Hindlimb muscle (tissue), 1 donor: ENCODE results near the gene ARHGAP15. TPM values are rescaled to one million over a fixed set of nuclear protein-coding genes. Genes with fewer than 3 reads are reported as not detected.
"Not testable (repeated sequence)": the region's sequence is repeated elsewhere in the genome, so short reads cannot be mapped to it uniquely, and the experiment has no call there.

Source experiments
- DNase-seq: peaks from one replicate; pipeline ENCODE4 v3.0.0-alpha.2; 2013
- polyA plus RNA-seq: library from polyadenylated mRNA; unstranded; fragments of 120-200 nt; gene quantifications from one replicate; pipeline ENCODE4 v1.2.1, GENCODE V29; 2013; ENCODE audit not compliant: insufficient read length

The ARHGAP15 gene
- polyA plus RNA-seq, 1 donor, result 7.3 TPM

DNA sequence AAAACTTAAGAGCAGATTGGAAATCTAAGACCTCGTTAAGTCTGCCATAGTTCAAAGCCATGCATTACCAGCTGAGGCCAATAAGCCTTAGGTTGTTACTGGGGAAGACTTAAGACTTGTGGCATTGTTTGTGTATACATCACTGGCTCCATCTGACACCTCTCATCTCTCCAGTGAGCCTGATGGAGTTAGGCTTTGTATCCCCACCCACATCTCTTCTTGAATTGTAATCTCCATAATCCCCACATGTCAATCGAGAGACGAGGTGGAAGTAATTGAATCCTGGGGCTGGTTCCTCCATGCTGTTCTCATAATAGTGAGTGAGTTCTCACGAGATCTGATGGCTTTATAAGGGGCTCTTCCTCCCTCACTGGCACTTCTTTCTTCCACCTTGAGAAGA is 404.6 kb downstream of the ARHGAP15 start:
- no peak for DNase-seq

DNA sequence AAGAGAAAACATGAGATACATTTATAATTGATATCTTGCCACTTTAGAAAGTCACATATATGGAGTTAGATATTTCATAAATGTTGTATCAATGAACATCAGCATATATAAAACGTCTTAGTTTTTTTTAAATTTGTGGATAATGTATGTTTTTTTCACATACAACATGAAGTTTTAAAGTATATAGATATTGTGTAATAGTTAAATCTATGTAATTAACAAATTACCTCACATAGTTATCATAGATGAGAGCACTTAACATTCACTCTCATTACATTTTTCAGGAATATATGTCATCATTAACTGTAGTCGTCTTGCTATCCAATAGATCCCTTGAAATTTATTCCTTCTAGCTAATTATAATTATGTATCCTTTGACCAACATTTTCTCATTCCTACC is 406.6 kb downstream of the ARHGAP15 start:
- no peak for DNase-seq

DNA sequence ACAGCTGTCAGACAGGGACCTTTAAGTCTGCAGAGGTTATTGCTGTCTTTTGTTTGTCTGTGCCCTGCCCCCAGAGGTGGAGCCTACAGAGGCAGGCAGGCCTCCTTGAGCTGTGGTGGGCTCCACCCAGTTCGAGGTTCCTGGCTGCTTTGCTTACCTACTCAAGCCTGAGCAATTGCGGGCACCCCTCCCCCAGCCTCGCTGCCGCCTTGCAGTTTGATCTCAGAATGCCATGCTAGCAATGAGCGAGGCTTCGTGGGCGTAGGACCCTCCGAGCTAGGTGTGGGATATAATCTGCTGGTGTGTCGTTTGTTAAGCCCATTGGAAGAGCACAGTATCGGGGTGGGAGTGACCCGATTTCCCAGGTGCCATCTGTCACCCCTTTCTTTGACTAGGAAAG is 412.7 kb downstream of the ARHGAP15 start:
- not testable (repeated sequence) for DNase-seq

DNA sequence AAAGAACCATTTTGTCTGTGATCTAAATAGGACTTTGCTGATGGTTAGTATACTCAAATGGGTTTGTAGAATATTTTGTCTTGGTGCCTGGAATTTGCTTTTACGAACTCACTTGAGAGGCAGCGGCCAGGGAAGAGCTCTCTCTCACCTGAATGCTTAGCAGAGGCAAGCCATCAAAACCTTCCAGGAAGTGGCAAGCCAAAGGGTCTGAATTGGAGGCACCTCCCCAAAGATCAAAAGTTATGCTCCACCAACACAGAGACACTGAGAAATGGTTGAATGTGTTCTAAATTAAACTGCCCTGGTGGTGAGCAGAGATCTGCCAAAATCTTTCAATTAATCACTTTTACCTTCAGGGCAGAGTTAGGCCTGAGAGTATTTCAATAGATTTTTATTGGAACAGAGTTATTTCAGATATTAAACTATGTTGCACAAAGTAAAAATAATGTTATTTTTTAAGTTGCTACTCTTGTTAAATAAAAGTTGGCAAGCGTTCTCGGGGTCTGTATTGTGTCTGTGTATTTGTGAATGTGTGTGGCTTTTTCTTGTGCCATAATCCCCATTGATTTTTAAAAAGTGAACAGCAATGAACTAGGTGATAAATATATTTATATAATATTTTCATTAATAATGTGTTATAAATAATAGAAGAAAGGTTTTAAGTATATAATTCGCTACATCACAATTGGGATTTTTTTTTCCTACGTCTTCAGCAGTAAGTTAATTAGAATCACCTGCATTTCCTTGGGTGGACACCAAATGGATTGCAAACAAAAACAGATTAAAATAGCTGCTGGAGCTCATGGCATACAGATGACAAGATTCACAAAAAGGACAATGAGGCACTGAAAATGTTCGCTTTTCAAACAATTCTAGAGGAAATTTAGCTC is 416.1 kb downstream of the ARHGAP15 start:
- DNase-seq, result no peak

DNA sequence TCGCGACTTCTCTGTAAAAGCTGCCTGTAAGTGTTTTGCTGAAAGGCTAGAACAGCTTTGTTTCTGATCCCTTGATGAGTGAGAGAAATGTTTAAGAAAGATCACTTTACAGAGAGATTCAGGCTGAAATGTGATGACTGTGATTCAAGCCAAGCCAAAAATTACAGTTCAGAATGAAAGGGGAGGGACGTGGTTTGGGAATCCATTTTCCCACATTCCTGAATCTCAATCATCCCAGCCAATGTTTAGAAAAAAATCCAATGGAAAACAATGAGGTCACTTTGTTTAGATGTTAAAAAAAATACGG is 416.7 kb downstream of the ARHGAP15 start:
- DNase-seq, result no peak

DNA sequence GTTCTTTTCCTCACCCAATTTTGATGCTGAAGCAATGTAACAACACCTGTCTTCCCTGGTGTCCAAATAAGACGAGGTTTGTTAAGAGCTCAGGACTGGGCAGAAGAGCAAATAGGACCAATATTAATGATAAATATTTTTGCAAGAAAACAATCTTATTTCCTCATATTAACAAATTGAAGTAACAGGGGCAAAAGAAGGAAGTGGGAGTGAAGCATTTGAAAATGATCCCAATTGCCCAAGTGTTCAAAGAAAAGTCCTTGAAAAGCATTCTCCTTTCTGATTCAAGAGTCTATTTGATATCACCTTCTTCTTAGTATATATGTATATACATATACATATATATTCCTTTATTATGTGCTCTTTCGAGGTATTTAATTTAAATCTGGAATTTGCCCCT is 418.8 kb downstream of the ARHGAP15 start:
- DNase-seq, result no peak

DNA sequence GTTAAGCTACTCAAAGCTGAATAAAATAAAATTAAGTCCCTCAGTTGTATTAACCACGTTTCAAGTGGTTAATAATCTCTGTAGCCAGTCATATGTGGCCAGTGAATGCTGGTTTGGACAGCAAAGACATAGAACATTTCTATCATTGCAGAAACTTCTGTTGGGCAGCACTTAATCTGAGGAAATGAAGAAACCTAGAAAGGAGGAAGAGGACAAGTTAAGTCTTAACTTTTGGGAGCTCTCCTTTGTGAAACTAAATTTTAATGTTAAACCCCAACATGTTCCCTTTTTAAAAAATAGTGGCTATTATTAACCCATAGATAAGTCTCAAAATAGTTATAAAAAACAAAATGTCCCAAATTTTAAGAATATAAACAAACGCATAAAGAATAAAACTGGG is 421.3 kb downstream of the ARHGAP15 start:
- DNase-seq, result no peak

DNA sequence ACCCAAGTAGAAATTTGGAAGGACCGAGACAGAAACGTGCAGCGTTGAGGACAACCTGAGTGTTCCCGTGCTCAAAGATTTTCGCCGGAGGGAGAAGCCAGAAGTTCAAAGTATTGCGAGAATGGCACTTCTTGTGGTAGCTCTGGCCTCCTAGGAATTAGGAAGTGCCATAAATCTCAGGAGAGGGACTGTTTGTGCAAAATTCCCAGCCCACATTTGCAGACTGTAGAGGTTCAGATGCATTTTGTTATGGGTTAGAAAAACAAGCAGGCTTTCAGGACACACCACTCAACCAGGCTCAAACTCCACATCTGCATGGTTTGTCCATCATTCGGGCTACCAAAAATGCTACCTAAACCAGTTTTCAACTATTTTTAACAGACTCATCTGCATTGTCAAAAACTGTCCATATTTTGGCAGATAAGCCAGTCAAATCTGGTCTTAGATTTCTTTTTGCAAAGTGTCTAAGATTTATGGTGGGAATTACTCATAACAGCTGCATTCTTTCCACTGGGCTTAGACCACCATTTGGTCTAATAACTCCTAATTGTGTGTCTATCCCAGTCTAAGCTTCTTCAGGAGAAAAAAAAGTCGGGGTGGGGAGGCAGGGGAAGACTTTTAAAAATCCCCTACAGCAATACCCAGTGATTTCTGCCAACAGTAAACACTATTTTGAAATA is 422.9 kb downstream of the ARHGAP15 start:
- no peak for DNase-seq

DNA sequence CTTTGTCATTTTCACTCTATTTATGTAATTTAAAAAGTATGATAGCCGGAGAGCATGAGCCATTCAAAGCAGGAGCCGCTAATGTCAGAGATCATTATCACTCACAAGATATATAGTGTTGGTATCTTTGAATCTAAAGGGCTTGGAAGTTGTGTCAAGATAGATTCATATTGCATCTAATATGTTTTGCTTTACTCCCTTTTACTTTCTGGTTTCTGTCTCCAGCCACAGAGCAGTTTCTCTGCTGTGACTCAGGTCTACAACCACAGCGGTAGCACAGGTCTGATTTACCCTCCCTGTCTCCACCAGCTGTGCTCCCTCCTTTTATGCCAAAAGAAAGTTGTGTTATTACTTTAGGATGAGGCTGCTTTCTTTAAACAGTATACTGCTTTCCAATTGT is 424.0 kb downstream of the ARHGAP15 start:
- no peak for DNase-seq

DNA sequence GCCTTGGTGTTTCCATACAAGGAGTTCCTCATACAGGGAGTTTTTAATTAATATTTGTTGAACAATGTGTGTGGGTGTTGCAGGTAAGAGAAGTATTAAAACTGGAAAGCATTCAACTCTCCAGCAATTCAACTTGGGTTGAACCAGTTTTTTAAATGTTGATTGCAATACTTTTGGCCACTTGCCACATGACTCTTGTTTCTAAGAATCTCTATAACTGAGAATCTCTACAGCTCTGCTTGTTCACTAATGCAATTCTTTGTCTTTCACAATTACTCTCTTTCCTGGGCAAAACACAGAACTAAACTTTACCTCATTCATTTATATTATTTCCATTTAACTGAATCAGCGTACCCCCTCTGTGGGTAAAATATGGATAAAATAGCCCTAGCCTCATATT is 429.4 kb downstream of the ARHGAP15 start:
- peak; percentile 26 for DNase-seq

DNA sequence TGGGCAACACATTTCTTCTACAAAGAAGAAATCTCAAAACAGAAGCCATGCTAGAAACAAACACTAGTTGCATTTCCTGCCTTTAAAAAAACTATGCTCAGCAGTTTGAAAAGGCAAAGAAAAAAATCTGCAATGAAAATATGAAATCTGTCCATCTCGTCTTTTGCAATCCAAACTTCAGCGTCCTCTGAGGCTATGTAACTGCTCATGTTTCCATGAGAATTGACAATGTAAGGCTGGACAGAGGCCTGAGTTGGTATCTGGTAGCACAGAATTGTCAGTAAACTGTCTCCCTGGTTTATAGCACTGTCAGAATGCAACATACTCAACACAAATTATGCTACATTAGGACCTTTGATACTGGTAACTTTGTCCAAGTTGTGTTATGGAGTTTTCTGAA is 429.9 kb downstream of the ARHGAP15 start:
- DNase-seq, result no peak

DNA sequence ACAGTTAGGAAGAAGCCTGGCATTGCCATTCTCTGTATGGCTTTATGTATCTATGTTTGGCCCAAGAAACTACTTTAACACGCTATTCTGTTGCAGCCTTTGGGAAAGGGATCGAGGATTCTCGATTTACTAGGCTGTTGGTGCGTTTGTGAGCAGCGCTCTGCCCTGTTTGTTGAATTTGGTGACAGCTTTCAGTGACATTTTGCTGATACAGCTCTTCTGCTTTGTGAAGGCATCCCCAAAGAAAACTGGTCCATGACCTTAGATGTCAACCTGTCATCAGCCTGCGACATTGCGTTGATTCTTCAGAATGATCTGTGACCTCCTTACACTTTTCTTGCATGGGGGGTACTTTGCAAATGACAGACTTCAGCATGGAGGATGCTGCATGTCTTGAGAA is 431.5 kb downstream of the ARHGAP15 start:
- DNase-seq, result no peak

DNA sequence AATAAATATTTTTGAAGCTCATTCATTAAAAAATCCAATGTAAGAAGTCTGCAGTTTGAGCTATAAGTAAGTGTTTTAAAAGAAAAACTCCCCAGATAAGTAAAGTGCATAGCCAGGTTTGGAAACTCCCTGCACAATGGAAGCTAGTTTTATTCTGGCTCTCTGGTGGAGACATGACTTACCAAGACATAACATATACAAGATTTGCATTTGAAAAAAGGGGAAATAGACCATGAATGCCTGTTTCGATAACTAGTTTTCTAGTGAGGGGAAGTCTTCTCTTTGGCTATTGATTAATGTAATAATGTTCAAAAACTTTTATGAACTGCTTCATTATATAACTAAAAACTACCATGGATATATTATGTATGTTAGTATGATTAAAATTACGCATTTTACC is 435.2 kb downstream of the ARHGAP15 start:
- no peak for DNase-seq

DNA sequence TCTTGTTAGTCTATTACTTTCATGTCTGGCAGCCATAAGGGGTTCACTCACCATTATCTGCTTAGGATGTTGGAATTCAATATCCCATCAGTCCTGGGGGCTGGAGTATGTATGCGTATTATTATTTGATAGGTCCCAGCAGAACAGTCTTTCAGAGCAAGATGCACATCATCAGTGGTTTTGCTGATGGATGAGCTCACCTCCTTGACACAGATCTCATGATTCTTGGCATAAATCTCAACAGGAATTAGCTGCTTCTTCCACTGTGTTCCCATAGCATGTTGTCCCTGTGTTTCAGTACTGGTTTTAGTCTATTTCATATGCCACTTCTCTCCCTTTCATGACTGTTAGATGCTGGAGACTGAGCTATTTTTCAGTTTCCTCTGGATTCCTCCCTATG is 442.5 kb downstream of the ARHGAP15 start:
- no peak for DNase-seq

DNA sequence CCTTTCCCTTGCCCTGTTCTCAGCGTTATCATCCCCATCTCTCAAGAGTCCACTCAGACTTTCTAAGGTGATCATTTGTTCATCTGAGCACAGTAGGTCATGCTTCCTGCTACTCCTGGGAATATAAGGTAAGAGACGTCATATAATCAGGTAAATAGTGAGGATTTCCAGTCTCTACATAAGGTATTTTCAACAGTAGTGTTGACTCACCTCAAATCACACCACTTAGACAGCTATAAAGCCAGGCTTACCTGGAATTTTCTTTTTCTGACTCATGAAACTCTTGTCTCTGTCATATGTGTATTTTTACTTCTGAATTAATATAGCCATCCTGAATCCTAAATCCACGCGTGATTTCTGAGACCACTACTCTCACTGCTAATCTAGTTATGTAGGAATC is 443.2 kb downstream of the ARHGAP15 start:
- DNase-seq, result no peak

DNA sequence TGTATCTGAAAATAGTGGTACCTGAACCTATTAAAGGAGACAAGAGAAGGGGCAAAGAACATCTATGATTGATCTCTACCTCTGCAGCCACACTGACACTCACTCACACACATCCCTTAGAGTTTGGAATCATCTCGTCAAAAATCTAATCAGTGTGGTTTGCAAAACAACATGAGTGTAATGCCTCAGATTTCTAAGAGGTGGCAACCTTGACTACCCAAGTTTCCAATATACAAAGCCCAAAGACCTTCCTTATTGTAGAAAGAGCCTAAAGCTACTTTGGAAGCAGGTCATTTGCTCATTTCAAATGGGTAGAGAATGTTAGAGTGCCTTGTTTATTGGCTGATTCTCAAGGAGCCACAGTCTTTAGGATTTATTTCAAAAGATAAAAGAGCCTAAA is 444.9 kb downstream of the ARHGAP15 start:
- DNase-seq, result no peak

DNA sequence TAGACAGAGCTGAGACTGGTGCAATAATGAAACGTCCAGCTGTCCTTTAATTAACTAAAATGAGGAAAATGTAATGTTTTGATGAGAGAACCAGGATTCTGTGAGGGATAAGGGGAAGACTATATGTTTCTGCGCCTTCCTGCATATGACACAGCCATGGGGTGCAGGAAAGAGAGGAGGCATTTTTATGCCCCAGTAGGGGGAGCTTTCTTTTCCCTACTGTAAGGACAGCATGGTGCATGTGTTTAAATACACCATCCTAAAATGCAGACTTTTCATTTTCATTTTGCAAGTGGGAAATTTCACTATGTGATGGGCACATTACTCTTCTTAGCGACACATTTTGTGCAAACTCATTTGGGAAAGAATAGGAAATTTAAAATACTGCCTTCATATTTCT is 446.1 kb downstream of the ARHGAP15 start:
- DNase-seq, result no peak

DNA sequence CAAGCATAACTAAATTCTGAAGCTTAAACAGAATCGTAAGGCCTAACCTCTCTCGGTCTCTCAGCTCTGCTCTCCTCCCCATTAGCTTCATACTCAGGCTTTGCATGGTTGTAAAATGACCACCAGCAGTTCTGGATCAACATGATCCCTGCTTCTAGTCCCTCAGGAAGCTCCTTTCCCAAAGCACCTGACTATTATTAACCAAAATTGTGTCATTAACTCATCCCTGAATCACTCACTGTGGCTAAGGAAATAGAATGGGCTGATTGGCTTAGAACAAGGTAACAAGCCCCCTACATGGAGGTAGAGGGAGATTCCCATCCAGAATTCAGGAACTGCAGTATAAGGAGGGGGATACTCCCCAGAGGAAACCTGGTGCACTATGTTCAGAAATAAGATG is 448.3 kb downstream of the ARHGAP15 start:
- no peak for DNase-seq

DNA sequence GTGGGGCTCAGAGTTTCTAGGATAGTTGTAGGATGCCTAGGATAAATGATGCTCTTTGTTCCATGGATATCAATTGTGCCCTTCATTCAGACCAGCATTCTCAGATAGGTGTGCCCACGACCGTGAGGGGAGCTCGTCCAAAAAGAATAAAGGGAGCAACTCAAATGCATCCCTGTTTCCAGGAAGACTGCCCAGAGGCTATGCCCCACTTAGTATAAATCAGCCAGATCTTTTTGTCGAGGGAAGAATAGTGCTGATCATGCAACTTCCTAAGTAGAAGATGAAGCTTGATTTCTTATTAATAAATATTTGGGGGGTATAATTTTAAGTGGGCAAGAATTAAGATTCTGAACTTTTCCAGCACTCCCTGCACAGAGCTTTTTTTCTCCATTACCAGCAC is 450.2 kb downstream of the ARHGAP15 start:
- no peak for DNase-seq

DNA sequence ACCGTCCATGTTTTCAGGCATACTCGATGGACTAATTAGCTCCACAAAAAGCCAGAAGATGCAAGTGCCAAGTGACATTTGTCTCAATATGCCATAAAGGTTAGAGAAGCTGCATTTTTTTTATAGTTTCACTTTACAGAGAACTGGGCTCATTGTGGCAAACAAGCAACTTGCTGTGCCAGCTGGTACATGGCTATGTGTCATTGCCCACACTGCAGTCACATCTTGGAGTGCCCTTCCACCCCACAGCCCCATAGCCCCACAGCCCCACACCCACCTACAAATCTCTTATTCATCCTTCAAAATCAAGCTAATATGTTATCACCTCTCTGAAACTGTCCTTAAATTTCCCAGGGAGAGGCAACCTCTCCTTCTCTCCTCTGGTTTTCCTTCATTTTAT is 451.9 kb downstream of the ARHGAP15 start:
- DNase-seq, result no peak

DNA sequence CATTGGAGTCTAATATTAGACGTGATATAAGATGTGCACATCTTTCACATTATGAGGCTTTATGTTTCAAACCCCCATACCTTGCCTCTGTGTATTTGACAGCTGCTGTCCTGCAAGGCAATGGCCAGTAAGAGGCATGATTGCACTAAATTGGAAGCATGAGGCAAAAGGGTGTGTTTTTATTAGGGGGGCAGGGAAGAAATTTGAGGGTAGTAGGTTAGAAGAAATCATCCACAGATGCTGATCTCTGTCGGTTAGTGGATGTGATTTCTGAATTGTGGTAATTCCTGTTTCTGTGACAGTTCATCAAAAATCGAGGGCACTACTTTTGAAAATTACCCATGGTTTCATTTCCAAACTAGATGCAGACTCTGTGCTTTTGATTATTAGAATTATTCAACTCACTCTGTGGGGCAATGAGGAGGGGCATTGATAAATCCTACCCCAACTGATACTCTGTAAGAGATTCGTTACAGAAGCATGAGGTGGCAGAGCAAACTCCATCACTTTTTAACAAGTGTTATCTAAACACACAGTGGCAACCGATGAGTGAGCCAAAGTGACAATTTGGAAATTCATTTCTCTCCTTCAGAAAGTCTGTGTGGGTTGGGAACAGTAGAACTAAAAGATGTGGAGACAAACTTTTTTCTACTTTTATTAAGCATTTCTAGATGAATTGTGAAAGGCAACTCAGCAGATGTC is 453.0 kb downstream of the ARHGAP15 start:
- DNase-seq, result no peak

DNA sequence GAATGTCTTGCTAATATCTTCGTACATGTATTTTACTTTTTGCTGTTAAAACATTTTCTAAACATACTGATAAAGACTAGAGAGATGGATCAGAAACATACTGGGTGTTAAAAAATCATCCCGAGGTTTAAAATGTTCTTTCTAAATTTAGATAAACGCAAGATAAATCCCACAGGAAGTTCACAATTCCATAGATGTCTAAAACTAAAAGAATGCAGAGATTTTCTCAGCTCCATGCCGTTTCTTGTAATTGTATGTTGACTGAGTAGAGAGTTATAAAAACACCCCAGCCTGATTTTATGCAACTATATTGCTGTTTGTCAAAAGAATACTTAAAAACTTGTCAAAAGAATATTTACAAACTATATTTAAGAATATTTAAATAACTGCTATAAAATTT is 455.7 kb downstream of the ARHGAP15 start:
- no peak for DNase-seq

DNA sequence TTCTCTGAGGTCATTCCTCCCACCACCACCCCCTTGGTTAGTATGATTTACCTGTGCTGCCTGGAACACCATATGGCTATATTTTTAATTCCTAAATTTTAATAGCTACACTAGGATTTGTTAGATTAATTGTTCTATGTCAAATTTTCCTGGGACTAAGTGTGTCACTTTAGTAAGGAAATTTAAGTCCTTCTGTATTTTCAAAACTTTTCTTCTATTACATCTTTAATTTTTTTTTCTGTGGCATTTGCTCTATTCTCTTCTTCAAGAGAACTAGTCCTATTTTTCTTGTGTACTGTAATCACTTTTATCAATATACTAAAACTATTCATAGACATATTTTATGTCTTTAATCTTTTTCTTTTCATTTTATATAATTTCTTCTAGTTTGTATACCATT is 456.9 kb downstream of the ARHGAP15 start:
- no peak for DNase-seq

DNA sequence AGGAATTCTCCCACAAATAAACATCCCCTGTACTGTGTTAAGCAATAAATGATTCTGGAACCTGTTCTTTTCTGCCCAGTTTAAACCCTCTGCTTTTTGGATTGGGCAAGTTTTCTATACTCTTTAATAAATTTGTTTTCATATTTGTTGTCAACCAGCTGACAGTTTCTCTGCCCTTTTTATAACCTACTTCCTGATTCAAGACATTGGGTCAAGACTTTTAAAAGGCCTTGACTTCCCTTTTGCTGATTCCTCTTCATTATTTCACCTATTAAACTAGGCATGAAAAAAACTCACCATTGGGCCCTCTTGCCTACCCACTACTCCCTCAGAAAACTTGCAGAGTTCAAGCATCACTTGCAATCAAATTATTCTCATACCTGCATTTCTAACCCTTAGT is 459.5 kb downstream of the ARHGAP15 start:
- DNase-seq, result no peak
